Astrocyte of the spinal cord (primary cell): Measurements from ENCODE around the gene RERE.
A peak's percentile ranks its signal among the peaks of the same experiment; 100 is the strongest.
"Not testable (repeated sequence)": the region's sequence is repeated elsewhere in the genome, so short reads cannot be mapped to it uniquely, and the experiment has no call there.

Experiments used
- DNase-seq: peaks from one replicate; pipeline ENCODE4 v3.0.0; 2011; ENCODE audit warnings: low read depth, low spot score
- H3K4me3 ChIP-seq: 2 replicates; pipeline ENCODE4 v1.5.1; 2011; ENCODE audit warnings: low read depth, mild to moderate bottlenecking, low read length, moderate library complexity
- CTCF ChIP-seq: IDR thresholded peaks from 2 replicates; pipeline ENCODE4 v1.5.1; 2012; ENCODE audit warnings: low read depth, mild to moderate bottlenecking, low read length, inconsistent platforms
- in situ Hi-C: cut with HindIII; loops from 2 replicates; pipeline ENCODE4 v1.10.0; 2017; ENCODE audit warnings: low sequenced_read_pairs

Gene RERE

GRCh38 chr1:8625981-8626898 is 191.2 kb downstream of the RERE start:
- DNase-seq: peak; percentile 81
- in situ Hi-C loops: no loop called here
- TF ChIP-seq CTCF: no peak
- no peak overlapping the region for H3K4me3 ChIP-seq

- in situ Hi-C loops: no loop called here
- no peak for TF ChIP-seq CTCF
- H3K4me3 ChIP-seq: no peak overlapping the region
- no peak for DNase-seq
Observed at GRCh38 chr1:8625491-8625890, 191.9 kb downstream of the RERE start.

GRCh38 chr1:8623651-8624192 is 193.7 kb downstream of the RERE start:
- DNase-seq, in situ Hi-C loops, H3K4me3 ChIP-seq: not testable (repeated sequence)

- H3K4me3 ChIP-seq, DNase-seq, in situ Hi-C loops: not testable (repeated sequence)
Observed at GRCh38 chr1:8621785-8622348, 195.6 kb downstream of the RERE start.

- DNase-seq, in situ Hi-C loops, H3K4me3 ChIP-seq: not testable (repeated sequence)
Observed at GRCh38 chr1:8621034-8621582, 196.3 kb downstream of the RERE start.

GRCh38 chr1:8619917-8620502 is 197.4 kb downstream of the RERE start:
- H3K4me3 ChIP-seq, in situ Hi-C loops, DNase-seq: not testable (repeated sequence)

- in situ Hi-C loops: not testable (repeated sequence)
Observed at GRCh38 chr1:8619419-8619818, 198.0 kb downstream of the RERE start.

GRCh38 chr1:8616791-8617190 is 200.6 kb downstream of the RERE start:
- peak; percentile 82 for DNase-seq
- in situ Hi-C loops, H3K4me3 ChIP-seq: not testable (repeated sequence)
- TF ChIP-seq CTCF: peak; percentile 33

More at GRCh38 chr1:8619419-8619818, 198.0 kb downstream of the RERE start:
- DNase-seq, H3K4me3 ChIP-seq: not testable (repeated sequence)

GRCh38 chr1:8611634-8612515 is 205.6 kb downstream of the RERE start:
- DNase-seq, H3K4me3 ChIP-seq, in situ Hi-C loops: not testable (repeated sequence)
